NCI-H2196 treated with DMSO at 0.1 percent for 48 hours (cell line): ENCODE measurements around the gene TMEM121.
"Not testable (repeated sequence)": the region's sequence is repeated elsewhere in the genome, so short reads cannot be mapped to it uniquely, and the experiment has no call there.

ENCODE experiments used
- DNase-seq: peaks from one replicate; lab custom pipeline; 2025; ENCODE audit not compliant: unreplicated experiment; lab: John Stamatoyannopoulos, UW

TMEM121 gene

GRCh38 chr14:105541218-105541875 is 15.0 kb downstream of the TMEM121 start:
- no peak for DNase-seq

GRCh38 chr14:105545676-105546075 is 19.3 kb downstream of the TMEM121 start:
- not testable (repeated sequence) for DNase-seq

- not testable (repeated sequence) for DNase-seq
These were observed 20.0 kb downstream of the TMEM121 start for GRCh38 chr14:105546410-105546809.

- not testable (repeated sequence) for DNase-seq
These were observed 20.7 kb downstream of the TMEM121 start for GRCh38 chr14:105547072-105547471.

GRCh38 chr14:105547741-105548169 is 21.4 kb downstream of the TMEM121 start:
- DNase-seq = no peak

- no peak for DNase-seq
These were observed 23.1 kb downstream of the TMEM121 start for GRCh38 chr14:105549481-105549880.

GRCh38 chr14:105554022-105554421 is 27.6 kb downstream of the TMEM121 start:
- no peak for DNase-seq

- DNase-seq = no peak
These were observed 28.1 kb downstream of the TMEM121 start for GRCh38 chr14:105554523-105554922.

GRCh38 chr14:105557671-105558070 is 31.3 kb downstream of the TMEM121 start:
- DNase-seq = not testable (repeated sequence)

GRCh38 chr14:105558449-105559154 is 32.2 kb downstream of the TMEM121 start:
- not testable (repeated sequence) for DNase-seq

- not testable (repeated sequence) for DNase-seq
These were observed 33.1 kb downstream of the TMEM121 start for GRCh38 chr14:105559384-105560047.

- DNase-seq = not testable (repeated sequence)
These were observed 33.8 kb downstream of the TMEM121 start for GRCh38 chr14:105560048-105560669.

GRCh38 chr14:105561345-105561744 is 35.0 kb downstream of the TMEM121 start:
- not testable (repeated sequence) for DNase-seq

- DNase-seq = no peak
These were observed 36.4 kb downstream of the TMEM121 start for GRCh38 chr14:105562713-105563346.

GRCh38 chr14:105563347-105563737 is 37.0 kb downstream of the TMEM121 start:
- no peak for DNase-seq

GRCh38 chr14:105564536-105564935 is 38.2 kb downstream of the TMEM121 start:
- DNase-seq = not testable (repeated sequence)

- not testable (repeated sequence) for DNase-seq
These were observed 39.0 kb downstream of the TMEM121 start for GRCh38 chr14:105565185-105565919.

GRCh38 chr14:105566248-105567163 is 40.1 kb downstream of the TMEM121 start:
- DNase-seq = not testable (repeated sequence)
